HL-60 (cell line): ENCODE measurements around the gene SLC51B.

Source experiments
- DNase-seq, 2 experiments: peaks; one replicate each; pipeline ENCODE4 v3.0.0-alpha.2; 2010 to 2020; ENCODE audit warnings: low read depth in 1 of 2, low spot score in 1 of 2
- H3K27ac ChIP-seq: fragments of 250-450 bp; sonication (Bioruptor Pico); replicated peaks from 2 replicates; pipeline ENCODE4 v1.5.1; 2020; ENCODE audit warnings: mild to moderate bottlenecking, moderate library complexity
- H3K27me3 ChIP-seq: fragments of 250-450 bp; sonication (Bioruptor Pico); 2 replicates; pipeline ENCODE4 v1.5.1; 2021; ENCODE audit warnings: mild to moderate bottlenecking, moderate library complexity; ENCODE audit not compliant: insufficient read depth, poor library complexity, severe bottlenecking
- H3K4me3 ChIP-seq: replicated peaks from 2 replicates; pipeline ENCODE4 v1.5.1; 2011; ENCODE audit warnings: mild to moderate bottlenecking, control low read depth, low read length; ENCODE audit not compliant: insufficient read depth
- GABPA ChIP-seq: IDR thresholded peaks from 2 replicates; pipeline ENCODE4 v1.6.1; 2012; ENCODE audit warnings: low read depth
- POLR2AphosphoS5 ChIP-seq: IDR thresholded peaks from 2 replicates; pipeline ENCODE4 v1.6.1; 2012; ENCODE audit warnings: low read depth
- REST ChIP-seq: IDR thresholded peaks from 2 replicates; pipeline ENCODE4 v1.6.1; 2012; ENCODE audit warnings: low read depth; ENCODE audit not compliant: insufficient replicate concordance
- SPI1 ChIP-seq: IDR thresholded peaks from 2 replicates; pipeline ENCODE4 v1.6.1; 2012; ENCODE audit warnings: low read depth, mild to moderate bottlenecking, borderline replicate concordance
- TF ChIP-seq, protein P1 (sequence below): IDR thresholded peaks from one replicate; pipeline ENCODE4 v1.5.1; 2011; ENCODE audit warnings: low read length, control low read depth, inconsistent platforms; ENCODE audit not compliant: insufficient read depth

SLC51B gene

DNA sequence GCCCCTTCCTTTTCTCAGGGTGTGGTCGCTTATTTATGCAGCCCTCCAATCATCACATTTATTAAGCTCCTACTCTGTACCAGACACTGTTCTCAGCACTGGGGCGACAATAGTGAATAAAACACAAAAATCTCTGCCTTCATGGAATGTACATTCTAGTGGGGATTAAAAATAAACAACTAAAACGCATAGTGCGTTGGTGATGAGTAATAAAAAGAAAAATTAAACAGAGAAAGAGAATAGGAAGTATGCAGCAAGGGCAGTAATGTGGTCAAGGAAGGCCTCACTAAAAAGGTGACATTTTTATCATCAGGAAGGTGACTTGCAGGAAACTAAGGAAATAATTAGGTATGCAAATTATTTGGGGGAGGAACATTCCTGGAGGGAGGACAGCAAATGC is 5.1 kb downstream of the SLC51B start:
- H3K27ac ChIP-seq, result no peak overlapping the region
- no peak for TF ChIP-seq REST
- TF ChIP-seq POLR2AphosphoS5, result no peak
- TF ChIP-seq SPI1, result no peak
- TF ChIP-seq, protein P1, sequence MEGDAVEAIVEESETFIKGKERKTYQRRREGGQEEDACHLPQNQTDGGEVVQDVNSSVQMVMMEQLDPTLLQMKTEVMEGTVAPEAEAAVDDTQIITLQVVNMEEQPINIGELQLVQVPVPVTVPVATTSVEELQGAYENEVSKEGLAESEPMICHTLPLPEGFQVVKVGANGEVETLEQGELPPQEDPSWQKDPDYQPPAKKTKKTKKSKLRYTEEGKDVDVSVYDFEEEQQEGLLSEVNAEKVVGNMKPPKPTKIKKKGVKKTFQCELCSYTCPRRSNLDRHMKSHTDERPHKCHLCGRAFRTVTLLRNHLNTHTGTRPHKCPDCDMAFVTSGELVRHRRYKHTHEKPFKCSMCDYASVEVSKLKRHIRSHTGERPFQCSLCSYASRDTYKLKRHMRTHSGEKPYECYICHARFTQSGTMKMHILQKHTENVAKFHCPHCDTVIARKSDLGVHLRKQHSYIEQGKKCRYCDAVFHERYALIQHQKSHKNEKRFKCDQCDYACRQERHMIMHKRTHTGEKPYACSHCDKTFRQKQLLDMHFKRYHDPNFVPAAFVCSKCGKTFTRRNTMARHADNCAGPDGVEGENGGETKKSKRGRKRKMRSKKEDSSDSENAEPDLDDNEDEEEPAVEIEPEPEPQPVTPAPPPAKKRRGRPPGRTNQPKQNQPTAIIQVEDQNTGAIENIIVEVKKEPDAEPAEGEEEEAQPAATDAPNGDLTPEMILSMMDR, result no peak
- TF ChIP-seq GABPA, result no peak
- H3K27me3 ChIP-seq, result no peaks in the 10 kb centered on the region
- DNase-seq, result no peak
- H3K4me3 ChIP-seq, result no peak overlapping the region

- no peak for TF ChIP-seq SPI1
- TF ChIP-seq REST, result no peak
- TF ChIP-seq, protein P1, result no peak
- no peak for TF ChIP-seq POLR2AphosphoS5
- no peak for TF ChIP-seq GABPA
- no peaks in the 10 kb centered on the region for H3K27me3 ChIP-seq
- H3K27ac ChIP-seq, result no peak overlapping the region
- no peak overlapping the region for H3K4me3 ChIP-seq
- no peak for DNase-seq
Measured at GRCh38 chr15:65051266-65051665, 6.1 kb downstream of the SLC51B start.

DNA sequence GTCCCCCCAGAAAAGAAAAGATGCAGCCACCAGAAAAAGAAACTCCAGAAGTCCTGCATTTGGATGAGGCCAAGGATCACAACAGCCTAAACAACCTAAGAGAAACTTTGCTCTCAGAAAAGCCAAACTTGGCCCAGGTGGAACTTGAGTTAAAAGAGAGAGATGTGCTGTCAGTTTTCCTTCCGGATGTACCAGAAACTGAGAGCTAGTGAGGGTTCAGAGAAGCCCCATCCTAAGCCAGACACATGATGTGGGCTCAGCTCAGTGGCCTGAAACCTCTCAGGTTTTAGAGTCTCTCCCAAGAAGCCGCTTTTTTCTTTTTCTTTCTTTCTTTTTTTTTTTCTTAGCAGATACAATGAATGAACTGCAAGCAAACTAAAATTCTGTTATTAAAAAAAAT is 7.8 kb downstream of the SLC51B start:
- no peak for DNase-seq
- no peaks in the 10 kb centered on the region for H3K27me3 ChIP-seq
- no peak overlapping the region for H3K27ac ChIP-seq
- no peak overlapping the region for H3K4me3 ChIP-seq
- TF ChIP-seq, protein P1, result no peak
- no peak for TF ChIP-seq POLR2AphosphoS5
- TF ChIP-seq GABPA, result no peak
- no peak for TF ChIP-seq SPI1
- TF ChIP-seq REST, result no peak
